HL-60/S4 (cell line): ENCODE measurements around the gene LSS.

Experiments used
- in situ Hi-C: fragments of 300-500 bp; cut with MboI; formaldehyde crosslinking; loops from 2 replicates; pipeline ENCODE4 v1.14.3; 2022; ENCODE audit warnings: low sequenced_read_pairs

Gene LSS

DNA sequence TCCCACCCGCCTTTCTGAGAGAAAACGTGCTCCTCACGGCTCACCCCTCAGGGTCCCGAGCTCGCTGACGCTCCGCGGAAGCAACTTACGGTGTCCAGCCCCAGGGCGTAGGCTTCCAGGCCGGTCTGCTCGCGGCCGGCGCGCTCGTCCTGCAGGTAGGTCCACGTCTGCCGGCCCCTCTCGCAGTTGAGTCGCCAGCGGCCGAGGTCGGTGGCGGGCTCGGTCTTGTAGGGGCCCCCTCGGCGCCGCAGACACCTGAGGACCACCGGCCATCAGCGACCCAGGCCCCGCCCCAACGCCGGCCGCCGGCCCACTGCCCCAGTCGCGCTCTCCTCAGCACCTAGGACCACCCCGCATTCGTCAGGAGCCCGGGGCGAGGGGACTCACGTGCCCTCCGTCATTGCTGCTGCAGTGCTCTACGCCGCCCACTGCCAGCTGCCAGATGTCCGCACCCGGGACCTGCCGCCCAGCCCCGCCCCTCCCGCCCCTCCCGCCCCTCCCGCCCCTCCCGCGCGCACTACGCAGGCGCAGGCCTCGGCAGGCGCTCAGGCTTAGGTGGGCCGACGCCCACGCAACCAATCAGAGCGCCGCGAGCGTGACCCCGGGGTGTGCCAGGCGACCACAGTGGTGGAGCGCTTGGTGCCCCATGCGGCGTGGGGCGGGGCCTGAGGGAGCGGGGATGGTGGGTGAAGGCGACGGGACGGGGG lies at the start of gene LSS:
Gene LSS (minus strand): TSS at position 430 of the 707 bp plus-strand sequence. CDS start 29 bp downstream, at position 401.
- in situ Hi-C loops = no loop called here

GRCh38 chr21:46274797-46275390 lies 46.3 kb upstream of the LSS start:
- in situ Hi-C loops = no loop called here

- in situ Hi-C loops = no loop called here
Measured at GRCh38 chr21:46273341-46273740, 44.8 kb upstream of the LSS start.

GRCh38 chr21:46269466-46269865 lies 40.9 kb upstream of the LSS start:
- in situ Hi-C loops = no loop called here

DNA sequence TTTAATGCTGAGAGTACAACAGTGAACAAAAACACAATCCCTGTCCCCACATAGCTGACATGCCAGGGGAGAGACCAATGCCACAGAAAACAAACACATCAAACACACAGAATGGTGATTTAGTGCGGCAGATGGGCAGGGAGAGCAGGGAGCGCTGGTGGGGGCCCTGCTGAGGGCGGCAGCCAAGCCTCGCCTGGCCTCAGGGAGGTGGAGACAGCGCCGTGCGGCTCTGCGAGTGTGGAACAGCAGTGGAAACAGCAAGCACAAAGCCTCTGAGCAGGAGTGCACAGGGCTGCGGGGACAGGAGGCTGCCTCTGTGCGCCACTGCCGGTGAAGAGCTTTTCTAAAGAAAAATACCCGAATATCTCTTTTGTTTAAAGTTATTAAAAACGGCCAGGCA lies 39.8 kb upstream of the LSS start:
- in situ Hi-C loops = no loop called here

DNA sequence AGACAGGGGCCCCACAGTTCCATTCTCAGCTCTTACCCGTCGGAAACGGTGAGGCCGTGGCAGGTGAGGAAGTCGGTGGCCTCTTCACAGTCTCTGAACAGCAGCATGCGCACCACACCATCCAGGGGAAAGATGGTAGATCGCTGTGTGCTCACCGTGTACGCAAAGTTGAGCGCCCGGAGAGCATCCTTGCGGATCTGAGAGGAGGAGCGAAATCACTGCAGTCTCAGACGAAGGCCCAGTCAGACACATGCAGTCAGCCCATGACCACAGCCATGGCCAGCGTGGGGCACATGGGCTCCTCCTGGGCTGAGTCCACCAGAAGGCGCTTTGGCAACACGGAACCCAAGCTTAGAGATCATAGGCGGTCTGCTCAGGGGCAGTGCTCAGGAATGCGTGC lies 38.4 kb upstream of the LSS start:
- in situ Hi-C loops = no loop called here

- in situ Hi-C loops = no loop called here
Measured at GRCh38 chr21:46265736-46266525, 37.4 kb upstream of the LSS start.

- in situ Hi-C loops = no loop called here
Measured at GRCh38 chr21:46264690-46265144, 36.1 kb upstream of the LSS start.

- in situ Hi-C loops = no loop called here
Measured at GRCh38 chr21:46264046-46264689, 35.6 kb upstream of the LSS start.

GRCh38 chr21:46256501-46256994 lies 28.0 kb upstream of the LSS start:
- in situ Hi-C loops = no loop called here

- in situ Hi-C loops = no loop called here
Measured at GRCh38 chr21:46255758-46256337, 27.3 kb upstream of the LSS start.

GRCh38 chr21:46255166-46255565 lies 26.6 kb upstream of the LSS start:
- in situ Hi-C loops = no loop called here

DNA sequence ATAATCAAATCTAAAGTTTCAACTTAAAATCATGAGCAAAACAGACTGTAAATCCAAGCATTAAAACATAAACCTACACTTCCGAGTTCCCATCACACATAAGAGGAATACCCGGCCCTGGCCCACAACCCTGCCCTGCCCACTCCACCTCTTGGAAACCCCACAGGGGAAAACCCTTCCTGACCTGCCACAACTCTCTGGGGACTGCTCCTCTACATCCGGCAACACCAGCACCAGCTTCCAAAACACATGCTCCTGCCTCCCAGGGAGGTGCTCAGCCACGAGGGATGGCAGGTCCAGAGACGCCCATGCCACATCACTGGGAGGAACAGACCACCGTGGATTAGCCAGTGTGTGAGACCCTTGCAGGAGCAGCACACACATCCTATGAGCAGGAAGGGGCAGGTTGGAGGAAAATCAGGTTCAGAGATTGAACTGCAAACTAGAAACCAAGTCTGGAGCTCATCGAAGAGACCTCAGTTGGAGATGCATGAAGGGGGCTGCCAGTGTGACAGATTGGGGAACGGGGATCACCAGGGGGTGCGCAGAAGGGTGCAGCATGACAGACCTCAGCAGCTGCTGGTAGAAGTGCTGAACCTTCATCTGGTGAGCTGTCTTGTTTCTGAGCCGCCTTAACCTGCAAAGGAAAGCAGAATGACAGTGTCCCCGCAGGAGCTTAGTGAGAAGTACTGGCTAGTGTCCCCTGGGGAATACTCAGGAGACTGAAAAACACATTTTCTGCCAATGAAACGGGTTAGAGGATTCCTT lies 25.8 kb upstream of the LSS start:
- in situ Hi-C loops = no loop called here

GRCh38 chr21:46253610-46254124 lies 25.1 kb upstream of the LSS start:
- in situ Hi-C loops = no loop called here

DNA sequence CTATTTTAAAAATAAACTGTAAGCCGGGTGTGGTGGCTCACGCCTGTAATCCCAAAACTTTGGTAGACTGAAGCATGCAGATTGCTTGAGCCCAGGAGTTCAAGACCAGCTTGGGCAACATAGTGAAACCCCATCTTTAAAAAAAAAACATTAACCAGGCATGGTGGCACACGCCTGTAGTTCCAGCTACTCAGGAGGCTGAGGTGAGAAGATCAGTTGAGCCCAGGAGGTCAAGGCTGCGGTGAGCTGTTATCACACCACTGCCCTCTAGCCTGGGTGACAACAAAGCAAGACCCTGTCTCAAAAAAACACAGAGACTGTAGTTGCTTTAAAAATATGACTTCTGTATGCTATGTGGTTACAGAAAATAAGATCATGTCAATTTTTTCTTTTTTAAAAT lies 24.3 kb upstream of the LSS start:
- in situ Hi-C loops = no loop called here

DNA sequence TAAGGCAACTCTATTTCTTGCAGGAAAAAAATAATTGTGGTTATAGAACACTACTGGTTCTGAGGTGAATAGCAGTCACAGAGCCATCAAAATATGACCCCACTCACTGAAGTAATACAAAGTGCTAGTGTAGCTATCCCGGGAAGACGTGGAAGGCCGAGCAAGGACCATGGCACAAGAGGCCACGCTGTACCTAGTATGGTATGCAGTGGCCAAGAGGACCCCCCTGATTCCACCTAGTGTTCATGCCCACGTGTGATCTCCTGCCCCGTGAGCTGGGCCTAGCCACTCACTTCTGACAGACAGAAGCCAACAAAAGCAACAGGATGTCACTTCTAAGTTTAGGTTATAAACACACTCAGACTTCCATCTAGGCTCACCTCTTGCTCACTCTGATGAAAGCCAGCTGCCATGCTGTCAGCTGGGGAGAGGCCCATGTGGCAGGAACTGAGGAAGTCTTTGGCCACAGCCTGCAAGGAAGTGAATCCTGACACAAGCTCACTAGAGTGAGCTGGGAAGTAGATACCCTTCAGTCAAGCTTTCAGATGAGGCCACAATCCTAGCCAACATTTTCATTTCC lies 21.7 kb upstream of the LSS start:
- in situ Hi-C loops = no loop called here

DNA sequence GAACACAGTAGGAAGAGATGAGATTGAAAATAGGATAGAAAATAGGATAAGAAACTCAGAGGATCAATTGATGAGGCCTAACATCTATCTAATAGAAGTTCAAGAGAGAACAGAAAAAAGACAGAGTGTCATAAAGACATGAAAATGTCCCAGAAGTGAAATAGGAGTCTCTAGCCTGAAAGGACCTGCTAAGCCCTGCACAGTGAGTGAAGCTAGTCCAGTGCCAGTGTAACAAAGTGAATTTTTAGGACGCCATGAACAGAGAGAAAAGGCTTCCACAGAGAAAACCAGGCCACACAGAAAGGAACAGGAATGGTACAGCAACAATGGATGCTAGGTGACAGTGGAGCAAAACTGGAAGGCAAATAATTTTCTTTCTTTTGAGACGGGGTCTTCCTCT lies 20.3 kb upstream of the LSS start:
- in situ Hi-C loops = no loop called here

DNA sequence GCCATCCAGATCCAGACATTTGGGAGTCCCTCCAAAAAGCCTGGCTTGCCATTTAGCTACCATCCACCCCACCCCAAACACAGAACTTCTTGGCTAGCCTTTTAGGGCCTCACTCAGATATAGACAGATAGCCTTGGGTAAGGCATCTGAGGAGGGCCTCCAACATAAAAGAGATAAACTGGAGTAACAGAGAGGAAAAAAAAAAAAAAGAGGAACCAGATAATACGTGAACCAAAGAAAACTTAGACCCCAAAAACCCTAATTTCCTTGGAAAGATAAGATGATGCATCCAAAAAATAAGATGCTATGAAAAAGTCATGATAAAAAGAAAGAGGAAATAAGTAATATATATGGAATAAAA lies 19.8 kb upstream of the LSS start:
- in situ Hi-C loops = no loop called here

DNA sequence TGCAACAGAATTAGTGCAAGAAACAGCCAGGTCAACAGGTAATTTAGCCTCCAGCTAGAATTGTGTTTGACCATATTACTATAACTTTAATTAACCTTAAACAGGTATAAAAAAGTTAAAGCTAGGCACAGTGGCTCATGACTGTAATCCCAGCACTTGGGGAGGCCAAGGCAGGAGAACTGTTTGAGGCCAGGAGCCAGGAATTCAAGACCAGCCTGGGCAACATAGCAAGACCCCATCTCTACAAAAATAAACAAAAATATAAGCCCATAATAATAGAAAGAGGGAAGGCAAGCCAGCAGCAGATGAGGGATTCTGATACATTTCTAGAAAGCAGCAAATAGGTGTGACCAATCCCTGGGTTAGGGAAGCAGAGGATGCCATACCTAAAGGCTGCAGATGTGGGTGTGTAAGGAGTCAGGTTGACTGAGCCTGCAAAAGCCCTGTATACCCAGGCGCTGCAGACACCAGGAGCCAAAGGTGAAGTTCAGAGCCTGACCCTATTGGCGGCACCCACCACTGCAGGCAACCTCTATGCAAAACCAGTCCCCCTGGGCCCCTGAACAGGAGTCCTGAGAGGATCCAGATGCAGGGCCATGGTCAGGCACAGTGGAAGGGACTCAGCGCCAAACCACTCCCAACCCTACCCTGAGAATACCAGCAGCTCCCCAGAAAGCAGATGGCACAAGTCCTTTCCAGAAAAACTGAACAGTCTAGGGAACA lies 19.3 kb upstream of the LSS start:
- in situ Hi-C loops = no loop called here
